T-cell (primary cell): Measurements from ENCODE around the gene SEL1L. TPM values are rescaled to one million over a fixed set of nuclear protein-coding genes. Genes with fewer than 3 reads are reported as not detected.
"Not testable (repeated sequence)": the region's sequence is repeated elsewhere in the genome, so short reads cannot be mapped to it uniquely, and the experiment has no call there.

ENCODE experiments used
- ATAC-seq, 4 experiments: fragments of 200-7000 bp in 3 of 4; fragments of 150-1000 bp in 1 of 4; cut with Tn5 transposase; replicated peaks in 1 of 4; 1 replicate in 3 of 4; 2 replicates in 1 of 4; pipeline ENCODE4 v1.10.0; 2021; ENCODE audit warnings: moderate library complexity in 3 of 4, mild to moderate bottlenecking in 2 of 4, moderate number of reproducible peaks in 1 of 4
- CTCF ChIA-PET, 2 donors: fragments of 300-600 bp; sonication (Branson Sonifier 250); formaldehyde crosslinking; loops; one replicate each; lab custom pipeline; 2022; ENCODE audit warnings: antibody characterized with exemption in 2 of 2; lab: Charles Lee
- POLR2A ChIA-PET, 2 donors: fragments of 300-600 bp; sonication (Branson Sonifier 250); formaldehyde crosslinking; loops; one replicate each; lab custom pipeline; 2022; ENCODE audit warnings: antibody characterized with exemption in 2 of 2; lab: Charles Lee
- DNase-seq, 35 experiments: peaks; one replicate each; pipeline versions ENCODE4 v3.0.0 to v3.0.0-alpha.2; 2013 to 2023
- H3K27ac ChIP-seq: one replicate; pipeline ENCODE4 v1.5.1; 2013; ENCODE audit warnings: low read length
- H3K27me3 ChIP-seq, 2 experiments: replicated peaks in 1 of 2; 1 replicate in 1 of 2; 2 replicates in 1 of 2; pipeline versions ENCODE4 v1.6.1 to v1.7.0; 2013; ENCODE audit warnings: low read length in 1 of 2, mixed read lengths in 1 of 2; ENCODE audit not compliant: control insufficient read depth in 2 of 2, insufficient read depth in 2 of 2; ENCODE audit errors: extremely low read depth in 1 of 2
- H3K36me3 ChIP-seq, 2 donors: 1 replicate in 1 of 2; 2 replicates in 1 of 2; pipeline versions ENCODE4 v1.6.1 to v1.7.0; 2013; ENCODE audit warnings: low read length in 1 of 2; ENCODE audit not compliant: control insufficient read depth in 2 of 2, insufficient read depth in 1 of 2; ENCODE audit errors: extremely low read depth in 1 of 2
- H3K4me1 ChIP-seq, 2 experiments: 1 replicate in 1 of 2; 2 replicates in 1 of 2; pipeline versions ENCODE4 v1.6.1 to v1.7.0; 2013; ENCODE audit warnings: low read length in 2 of 2, mixed read lengths in 1 of 2; ENCODE audit not compliant: insufficient read depth in 2 of 2, control insufficient read depth in 1 of 2; ENCODE audit errors: extremely low read depth in 1 of 2
- H3K4me3 ChIP-seq, 2 donors: 1 replicate in 1 of 2; 2 replicates in 1 of 2; pipeline versions ENCODE4 v1.5.1 to v1.7.0; 2013; ENCODE audit warnings: mild to moderate bottlenecking in 2 of 2, low read length in 1 of 2, moderate library complexity in 1 of 2; ENCODE audit not compliant: control insufficient read depth in 1 of 2; ENCODE audit errors: extremely low read depth in 1 of 2
- H3K9me3 ChIP-seq: 2 replicates; pipeline ENCODE4 v1.7.0; 2013
- H3K27ac Mint-ChIP-seq, 2 donors: one replicate each; pipeline ENCODE4 v1.8.0; 2020 to 2021; ENCODE audit warnings: mild to moderate bottlenecking in 2 of 2, mixed read lengths in 2 of 2
- H3K27me3 Mint-ChIP-seq, 2 donors: one replicate each; pipeline ENCODE4 v1.8.0; 2021 to 2022; ENCODE audit warnings: mixed read lengths in 2 of 2
- H3K36me3 Mint-ChIP-seq: one replicate; pipeline ENCODE4 v1.8.0; 2021; ENCODE audit warnings: mixed read lengths
- H3K4me1 Mint-ChIP-seq, 3 donors: one replicate each; pipeline ENCODE4 v1.8.0; 2020 to 2022; ENCODE audit warnings: mixed read lengths in 3 of 3, mild to moderate bottlenecking in 1 of 3
- H3K4me3 Mint-ChIP-seq, 3 donors: one replicate each; pipeline ENCODE4 v1.8.0; 2020 to 2022; ENCODE audit warnings: mild to moderate bottlenecking in 3 of 3, mixed read lengths in 3 of 3, moderate library complexity in 3 of 3
- H3K9me3 Mint-ChIP-seq, 3 donors: one replicate each; pipeline ENCODE4 v1.8.0; 2020 to 2022; ENCODE audit warnings: mixed read lengths in 3 of 3
- WGBS: methylation state at CpG from one replicate; pipeline ENCODE4 v1.1.5; 2013; ENCODE audit warnings: missing lambda C conversion rate; ENCODE audit not compliant: insufficient coverage; 5-methylcytosine and 5-hydroxymethylcytosine counted together
- total RNA-seq, 35 experiments: library from RNA in 6 of 35; stranded (reverse) in 6 of 35; fragments of 120-200 nt in 1 of 35; gene quantifications; one replicate each; pipeline versions ENCODE4 v1.2.1 to v1.2.4 and lab custom pipeline; 2013 to 2026

Gene SEL1L
- total RNA-seq, 5 donors from 2014 or later (not counting 1 experiment from before 2014, with no cell fraction given) = 44.2 to 55.2 (median 52.7) TPM

- peak overlapping the region in 1 of 2 donors; percentile 69 for H3K27ac Mint-ChIP-seq
- H3K27ac ChIP-seq = no peak overlapping the region
- ATAC-seq = no peak
- no peak for DNase-seq
- H3K36me3 Mint-ChIP-seq = peaks cover 34% of the 10 kb centered on the region
- no peak overlapping the region for H3K4me3 ChIP-seq
- peak overlapping the region in 1 of 3 donors; percentile 3 for H3K4me3 Mint-ChIP-seq
- WGBS = 100% methylated on average over 1 of the region's 4 CpGs
- H3K36me3 ChIP-seq = peaks cover 0 to 72% of the 10 kb centered on the region in 2 donors
- peaks cover 45 to 50% (median 50%) of the 10 kb centered on the region in 3 donors for H3K4me1 Mint-ChIP-seq
- H3K4me1 ChIP-seq = peaks cover 10 to 16% of the 10 kb centered on the region in 2 experiments
- POLR2A ChIA-PET = interaction anchor here in 1 of 2 donors (1.1 kb wide), 1 partner anchor 11 kb away, joined by 4 read pairs; no protein-coding TSS in a partner anchor
- no peaks in the 10 kb centered on the region for H3K27me3 ChIP-seq
- CTCF ChIA-PET = interaction anchor here in 1 of 2 donors (0.6 kb wide), 1 partner anchor 56 kb away, joined by 5 read pairs; no protein-coding TSS in a partner anchor
- no peaks in the 10 kb centered on the region for H3K27me3 Mint-ChIP-seq
- H3K9me3 Mint-ChIP-seq = no peaks in the 10 kb centered on the region
- no peaks in the 10 kb centered on the region for H3K9me3 ChIP-seq
Measured at GRCh38 chr14:81521356-81521755, 12.3 kb downstream of the SEL1L start.

GRCh38 chr14:81519200-81520011 is 14.2 kb downstream of the SEL1L start:
- ChIA-PET POLR2A (no interaction called here), CTCF (interaction anchor here in 1 of 2 donors (0.6 kb wide), 1 partner anchor 33 kb away, joined by 3 read pairs; no protein-coding TSS in a partner anchor)
- no peak overlapping the region for H3K4me3 ChIP-seq
- peaks cover 41% of the 10 kb centered on the region for H3K36me3 Mint-ChIP-seq
- no peaks in the 10 kb centered on the region for H3K27me3 Mint-ChIP-seq
- peaks cover 10 to 16% of the 10 kb centered on the region in 2 experiments for H3K4me1 ChIP-seq
- no peaks in the 10 kb centered on the region for H3K9me3 ChIP-seq
- WGBS = 93% methylated on average over 2 of the region's 3 CpGs
- peak overlapping the region; percentile 49 for H3K27ac ChIP-seq
- ATAC-seq (peak; percentile 64 to 86 (median 74)), DNase-seq (peak in 4 of 35 experiments; percentile 0 to 26 (median 2))
- no peaks in the 10 kb centered on the region for H3K9me3 Mint-ChIP-seq
- peak overlapping the region; percentile 81 to 87 for H3K27ac Mint-ChIP-seq
- H3K27me3 ChIP-seq = no peaks in the 10 kb centered on the region
- peaks cover 43 to 49% (median 48%) of the 10 kb centered on the region in 3 donors for H3K4me1 Mint-ChIP-seq
- H3K36me3 ChIP-seq = peaks cover 0 to 56% of the 10 kb centered on the region in 2 donors
- H3K4me3 Mint-ChIP-seq = peak overlapping the region in 2 of 3 donors; percentile 28 to 63

- Mint-ChIP-seq H3K27me3 (no peaks in the 10 kb centered on the region), H3K27ac (no peak overlapping the region), H3K4me1 (peaks cover 33 to 48% (median 46%) of the 10 kb centered on the region in 3 donors), H3K9me3 (no peaks in the 10 kb centered on the region), H3K36me3 (peaks cover 42% of the 10 kb centered on the region), H3K4me3 (no peak overlapping the region)
- ChIA-PET POLR2A (interaction anchor here in 1 of 2 donors (0.6 kb wide), 1 partner anchor 525 kb away, joined by 10 read pairs; no protein-coding TSS in a partner anchor), CTCF (interaction anchor here (0.5 to 0.7 kb wide), 2 partner anchors 11 to 175 kb away, joined by 4 read pairs; no protein-coding TSS in a partner anchor)
- Histone ChIP-seq H3K27me3 (no peaks in the 10 kb centered on the region), H3K4me3 (no peak overlapping the region), H3K4me1 (peaks cover 10 to 16% of the 10 kb centered on the region in 2 experiments), H3K9me3 (no peaks in the 10 kb centered on the region), H3K27ac (no peak overlapping the region), H3K36me3 (peaks cover 7 to 51% of the 10 kb centered on the region in 2 donors)
- ATAC-seq (no peak), DNase-seq (no peak)
- WGBS = 100% methylated on average over 3 of the region's 7 CpGs
Measured at GRCh38 chr14:81517798-81518398, 15.8 kb downstream of the SEL1L start.

GRCh38 chr14:81516986-81517797 is 16.5 kb downstream of the SEL1L start:
- CTCF ChIA-PET = interaction anchor here (0.5 to 1.4 kb wide), 2 partner anchors 29 to 176 kb away, joined by 3 to 4 read pairs; no protein-coding TSS in a partner anchor
- H3K9me3 Mint-ChIP-seq = no peaks in the 10 kb centered on the region

GRCh38 chr14:81515927-81516326 is 17.7 kb downstream of the SEL1L start:
- CTCF ChIA-PET, H3K27me3 Mint-ChIP-seq, H3K9me3 Mint-ChIP-seq, DNase-seq, H3K9me3 ChIP-seq, POLR2A ChIA-PET, H3K27ac ChIP-seq, H3K27me3 ChIP-seq, H3K4me3 Mint-ChIP-seq, H3K4me3 ChIP-seq, H3K27ac Mint-ChIP-seq, ATAC-seq: not testable (repeated sequence)
- peaks cover 43% of the 10 kb centered on the region for H3K36me3 Mint-ChIP-seq
- 98% methylated on average over 5 of the region's 8 CpGs for WGBS
- H3K4me1 ChIP-seq = peaks cover 10 to 14% of the 10 kb centered on the region in 2 experiments
- peaks cover 7 to 40% of the 10 kb centered on the region in 2 donors for H3K36me3 ChIP-seq
- H3K4me1 Mint-ChIP-seq = peaks cover 36 to 55% (median 52%) of the 10 kb centered on the region in 3 donors

More at GRCh38 chr14:81516986-81517797, 16.5 kb downstream of the SEL1L start:
- H3K27me3 Mint-ChIP-seq = no peaks in the 10 kb centered on the region
- no peaks in the 10 kb centered on the region for H3K27me3 ChIP-seq
- no peaks in the 10 kb centered on the region for H3K9me3 ChIP-seq
- no peak overlapping the region for H3K4me3 Mint-ChIP-seq
- peaks cover 7 to 45% of the 10 kb centered on the region in 2 donors for H3K36me3 ChIP-seq
- DNase-seq (no peak), ATAC-seq (no peak)
- H3K27ac Mint-ChIP-seq = no peak overlapping the region
- H3K36me3 Mint-ChIP-seq = peaks cover 43% of the 10 kb centered on the region
- H3K4me1 Mint-ChIP-seq = peaks cover 32 to 52% (median 51%) of the 10 kb centered on the region in 3 donors
- 100% methylated on average over 1 of the region's 2 CpGs for WGBS
- H3K4me3 ChIP-seq = no peak overlapping the region
- POLR2A ChIA-PET = interaction anchor here in 1 of 2 donors (0.6 kb wide), 1 partner anchor 17 kb away, joined by 3 read pairs; the partner anchor contains the start of gene SEL1L
- no peak overlapping the region for H3K27ac ChIP-seq
- H3K4me1 ChIP-seq = peaks cover 10 to 16% of the 10 kb centered on the region in 2 experiments
